BE2C (cell line): ENCODE results near the gene SURF4.

Source experiments
- DNase-seq: peaks from one replicate; pipeline ENCODE4 v3.0.0-alpha.2; 2020
- H3K27me3 ChIP-seq: fragments of 250-450 bp; sonication (Bioruptor Pico); 2 replicates; pipeline ENCODE4 v1.5.1; 2020; ENCODE audit warnings: mild to moderate bottlenecking
- H3K36me3 ChIP-seq: fragments of 250-450 bp; sonication (Bioruptor Pico); 2 replicates; pipeline ENCODE4 v1.5.1; 2020; ENCODE audit warnings: mild to moderate bottlenecking
- H3K4me1 ChIP-seq: fragments of 250-450 bp; sonication (Bioruptor Pico); 2 replicates; pipeline ENCODE4 v1.5.1; 2020
- H3K4me3 ChIP-seq: 2 replicates; pipeline ENCODE4 v1.5.1; 2011; ENCODE audit warnings: low read depth, low read length
- H3K9me3 ChIP-seq: fragments of 250-450 bp; sonication (Bioruptor Pico); 2 replicates; pipeline ENCODE4 v1.5.1; 2020
- TF ChIP-seq, protein P1 (sequence below): IDR thresholded peaks from 2 replicates; pipeline ENCODE4 v1.5.1; 2012; ENCODE audit warnings: mild to moderate bottlenecking, low read depth, low read length

The SURF4 gene

DNA sequence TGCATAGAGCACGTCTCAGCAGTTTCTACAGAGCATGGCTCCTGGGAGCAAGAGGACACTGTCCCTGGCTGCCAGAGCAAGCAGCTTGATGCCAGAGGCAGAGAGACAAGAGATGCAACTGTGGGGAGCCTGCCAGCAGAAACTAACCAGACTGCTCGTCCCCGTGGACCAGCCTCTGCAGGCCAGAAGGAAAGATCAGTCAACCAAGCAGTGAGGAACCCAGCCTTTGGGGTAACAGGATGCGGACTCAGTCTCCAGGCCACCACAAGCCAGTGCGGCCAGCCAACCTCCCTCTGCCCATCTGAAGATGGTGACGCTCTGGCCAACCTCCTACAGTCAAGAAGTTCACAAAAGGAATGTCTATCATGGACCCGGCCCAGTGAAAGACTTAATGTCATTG is 3.7 kb downstream of the SURF4 start:
- DNase-seq: no peak
- peaks cover 25% of the 10 kb centered on the region for H3K4me1 ChIP-seq
- H3K27me3 ChIP-seq: no peaks in the 10 kb centered on the region
- H3K36me3 ChIP-seq: peaks cover 61% of the 10 kb centered on the region
- TF ChIP-seq, protein P1, sequence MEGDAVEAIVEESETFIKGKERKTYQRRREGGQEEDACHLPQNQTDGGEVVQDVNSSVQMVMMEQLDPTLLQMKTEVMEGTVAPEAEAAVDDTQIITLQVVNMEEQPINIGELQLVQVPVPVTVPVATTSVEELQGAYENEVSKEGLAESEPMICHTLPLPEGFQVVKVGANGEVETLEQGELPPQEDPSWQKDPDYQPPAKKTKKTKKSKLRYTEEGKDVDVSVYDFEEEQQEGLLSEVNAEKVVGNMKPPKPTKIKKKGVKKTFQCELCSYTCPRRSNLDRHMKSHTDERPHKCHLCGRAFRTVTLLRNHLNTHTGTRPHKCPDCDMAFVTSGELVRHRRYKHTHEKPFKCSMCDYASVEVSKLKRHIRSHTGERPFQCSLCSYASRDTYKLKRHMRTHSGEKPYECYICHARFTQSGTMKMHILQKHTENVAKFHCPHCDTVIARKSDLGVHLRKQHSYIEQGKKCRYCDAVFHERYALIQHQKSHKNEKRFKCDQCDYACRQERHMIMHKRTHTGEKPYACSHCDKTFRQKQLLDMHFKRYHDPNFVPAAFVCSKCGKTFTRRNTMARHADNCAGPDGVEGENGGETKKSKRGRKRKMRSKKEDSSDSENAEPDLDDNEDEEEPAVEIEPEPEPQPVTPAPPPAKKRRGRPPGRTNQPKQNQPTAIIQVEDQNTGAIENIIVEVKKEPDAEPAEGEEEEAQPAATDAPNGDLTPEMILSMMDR: no peak
- H3K4me3 ChIP-seq: no peak overlapping the region
- H3K9me3 ChIP-seq: no peaks in the 10 kb centered on the region

DNA sequence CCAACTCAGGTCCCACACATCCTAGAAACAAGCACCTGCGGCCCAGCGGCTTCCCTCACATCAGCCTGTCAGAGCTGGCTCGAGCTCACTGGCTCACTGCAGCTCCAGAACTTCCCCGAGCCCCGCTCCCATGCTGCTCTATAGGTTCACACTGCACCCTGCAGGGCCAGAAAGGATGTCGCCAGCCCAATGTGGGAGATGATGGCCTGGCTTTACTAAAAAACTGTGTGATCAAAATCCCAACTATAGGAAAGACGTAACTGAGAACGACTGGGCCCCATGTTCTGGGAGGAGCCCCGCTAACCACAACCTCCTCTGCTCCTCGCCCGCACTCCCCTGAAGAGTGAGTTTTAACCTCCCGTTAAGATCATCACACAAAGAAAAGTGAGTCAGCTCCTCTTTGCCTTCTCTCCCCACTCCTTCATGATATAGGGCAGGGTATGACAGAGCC is 4.6 kb downstream of the SURF4 start:
- H3K36me3 ChIP-seq: peaks cover 70% of the 10 kb centered on the region

DNA sequence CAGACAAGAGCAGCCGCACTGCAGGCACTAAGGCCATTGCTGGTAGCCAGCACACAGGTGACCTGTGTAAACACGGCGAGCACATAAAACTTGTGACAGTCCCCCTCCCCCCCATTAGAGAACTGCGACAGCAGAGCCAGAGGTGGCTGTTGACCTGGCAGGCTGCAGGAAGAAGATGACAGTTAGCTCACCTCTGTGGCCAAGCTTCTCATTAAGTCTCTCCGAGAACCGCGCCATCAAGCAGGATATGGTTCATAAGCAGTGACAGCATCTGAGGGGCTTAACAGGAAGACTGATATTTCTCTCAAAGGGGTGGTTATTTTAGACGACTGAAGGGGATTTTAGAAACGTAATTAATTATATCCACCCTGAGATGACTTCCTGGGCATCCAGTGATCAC is 5.2 kb downstream of the SURF4 start:
- no peak for DNase-seq
- Histone ChIP-seq H3K27me3 (no peaks in the 10 kb centered on the region), H3K4me3 (no peak overlapping the region), H3K36me3 (peaks cover 76% of the 10 kb centered on the region), H3K4me1 (peaks cover 25% of the 10 kb centered on the region), H3K9me3 (no peaks in the 10 kb centered on the region)
- TF ChIP-seq, protein P1: no peak

More for the DNA sequence above, 4.6 kb downstream of the SURF4 start:
- no peak for DNase-seq
- Histone ChIP-seq H3K9me3 (no peaks in the 10 kb centered on the region), H3K4me1 (peaks cover 25% of the 10 kb centered on the region), H3K4me3 (no peak overlapping the region), H3K27me3 (no peaks in the 10 kb centered on the region)
- TF ChIP-seq, protein P1: no peak

DNA sequence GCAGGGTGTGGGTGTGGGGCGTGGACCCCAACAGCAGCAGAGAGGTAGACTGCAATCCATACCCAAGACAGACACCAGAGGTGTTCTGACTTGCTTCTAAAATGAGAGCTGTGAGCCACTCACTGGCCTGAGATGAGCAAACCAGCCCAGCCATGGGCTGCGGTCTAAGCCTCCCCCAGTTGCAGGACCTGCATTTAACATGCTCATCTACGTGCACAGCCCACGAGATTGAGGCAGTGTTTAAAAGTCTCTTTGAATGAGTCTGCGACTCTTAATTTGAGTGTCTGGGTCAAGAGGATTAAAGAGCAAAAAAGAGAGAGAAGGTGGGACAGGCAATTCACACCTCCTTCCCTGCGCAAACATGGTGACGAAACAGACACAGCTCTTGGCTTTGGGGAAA is 5.9 kb downstream of the SURF4 start:
- no peak for DNase-seq
- no peak overlapping the region for H3K4me3 ChIP-seq
- H3K27me3 ChIP-seq: no peaks in the 10 kb centered on the region
- peaks cover 83% of the 10 kb centered on the region for H3K36me3 ChIP-seq
- no peaks in the 10 kb centered on the region for H3K9me3 ChIP-seq
- peaks cover 25% of the 10 kb centered on the region for H3K4me1 ChIP-seq
- TF ChIP-seq, protein P1: no peak

DNA sequence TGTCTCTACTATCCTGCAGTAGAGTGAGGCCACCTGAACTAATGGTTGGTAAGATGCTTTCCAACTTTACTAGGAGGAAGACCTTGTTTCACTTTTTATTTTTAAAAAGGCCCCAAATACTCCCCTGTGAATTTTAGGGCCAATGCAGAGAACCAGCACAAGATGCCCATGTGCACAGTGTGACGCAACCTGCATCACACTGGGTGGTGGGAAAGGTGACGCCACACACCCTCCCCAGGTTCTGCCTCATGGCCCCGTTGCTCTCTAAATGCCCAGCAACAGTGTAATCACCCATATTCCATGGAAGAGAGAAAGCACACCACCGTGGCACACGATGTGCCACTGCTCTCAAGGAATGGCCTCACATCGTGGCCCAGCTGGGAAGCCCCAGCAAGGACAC is 6.4 kb downstream of the SURF4 start:
- no peak for DNase-seq
- Histone ChIP-seq H3K4me3 (no peak overlapping the region), H3K4me1 (peaks cover 25% of the 10 kb centered on the region), H3K9me3 (no peaks in the 10 kb centered on the region), H3K27me3 (no peaks in the 10 kb centered on the region), H3K36me3 (peaks cover 86% of the 10 kb centered on the region)
- TF ChIP-seq, protein P1: no peak

DNA sequence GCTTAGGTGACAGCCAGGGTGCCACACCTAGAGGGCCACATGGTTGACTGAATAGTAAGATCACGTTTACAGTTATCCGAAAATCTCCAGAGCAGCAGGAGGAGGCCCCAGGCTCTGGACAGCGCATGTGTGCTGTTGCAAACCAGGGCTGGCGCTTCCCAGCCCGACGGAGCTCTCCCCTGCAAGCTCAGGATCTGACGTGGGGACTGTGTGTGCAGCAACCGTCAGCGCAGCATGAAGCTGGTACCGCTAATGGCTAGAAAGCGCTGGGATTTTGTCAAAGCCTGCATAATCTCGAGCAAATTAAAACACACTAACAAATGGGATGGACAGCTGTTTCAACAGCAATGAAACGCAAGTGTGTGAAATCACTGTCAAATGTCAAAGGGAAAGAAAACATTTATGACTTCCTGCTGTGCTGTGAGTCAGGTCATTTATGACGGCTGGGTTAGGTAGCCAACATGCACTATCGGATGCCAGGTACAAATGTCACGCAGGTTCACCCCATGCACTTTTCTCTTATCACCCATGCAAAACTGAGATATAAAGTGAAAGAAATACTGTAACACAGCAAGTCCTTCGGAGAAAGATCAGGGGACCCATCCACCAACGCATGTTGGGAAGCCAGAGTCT is 7.5 kb downstream of the SURF4 start:
- H3K4me1 ChIP-seq: peaks cover 25% of the 10 kb centered on the region
- no peak overlapping the region; the same call in 1 of the 2 replicates for H3K4me3 ChIP-seq
- TF ChIP-seq, protein P1: no peak
- H3K27me3 ChIP-seq: no peaks in the 10 kb centered on the region
- peaks cover 93% of the 10 kb centered on the region for H3K36me3 ChIP-seq
- H3K9me3 ChIP-seq: no peaks in the 10 kb centered on the region
- DNase-seq: peak; percentile 79
